ENCODE results near the gene DEGS2. TPM values are rescaled to one million over a fixed set of nuclear protein-coding genes. Genes with fewer than 3 reads are reported as not detected.

DEGS2 gene
- total RNA-seq, 1 experiment from 2014 or later: 5.1 TPM

DNA sequence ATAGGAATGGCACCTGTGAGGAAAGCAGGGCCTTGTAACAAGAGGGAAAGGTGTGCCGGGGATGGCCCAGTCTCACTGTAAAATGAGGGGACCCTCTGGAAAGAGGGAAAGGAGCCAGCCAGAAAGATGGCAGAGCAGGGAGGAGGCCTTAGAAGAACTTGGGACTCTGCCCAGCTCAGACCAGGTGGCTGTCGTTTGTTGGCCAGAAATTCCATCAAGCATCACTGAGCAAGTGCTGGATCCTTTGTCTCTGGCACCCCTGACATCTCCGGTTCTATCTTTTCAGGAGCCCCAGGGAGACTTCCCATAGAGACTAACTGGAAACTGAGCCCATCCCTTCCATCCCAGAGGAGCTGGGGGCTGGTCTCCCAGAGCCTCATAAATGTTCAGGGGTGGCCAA, 43.3 kb downstream of the DEGS2 start:
- intact Hi-C loops (cut with micrococcal nuclease; ENCODE audit: unreplicated experiment): loop anchor here (5.0 kb wide), 1 partner anchor 41 kb away; the partner anchor contains the start of gene DEGS2
- H3K4me1 Mint-ChIP-seq (ENCODE audit: low read depth, unreplicated experiment): peaks cover 16% of the 10 kb centered on the region
- POLR2A ChIA-PET: interaction anchor here (1.0 kb wide), 1 partner anchor 77 kb away, joined by 3 read pairs; no protein-coding TSS in a partner anchor

DNA sequence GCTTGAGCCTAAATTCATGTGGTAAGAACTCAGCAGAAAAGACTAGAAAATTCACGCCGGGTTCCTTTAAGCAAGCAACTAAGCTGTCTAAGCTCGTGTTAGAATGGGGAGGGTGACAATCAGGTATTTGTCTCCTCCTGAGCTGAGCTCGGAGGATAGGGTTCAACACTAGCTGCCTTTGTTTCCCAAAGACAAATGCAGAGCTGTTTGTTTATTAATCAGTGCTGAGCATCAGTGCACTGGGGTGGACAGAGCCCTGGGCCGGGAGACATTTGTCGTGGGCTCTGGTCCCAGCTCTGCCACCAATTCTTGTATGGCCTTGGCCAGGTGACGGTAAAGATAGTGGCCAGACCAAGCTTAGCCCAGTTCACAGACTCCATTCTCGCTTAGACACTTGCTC, 43.7 kb downstream of the DEGS2 start:
- no peaks in the 10 kb centered on the region for H3K9me3 ChIP-seq
- H3K27me3 Mint-ChIP-seq (ENCODE audit: insufficient read depth, unreplicated experiment): no peaks in the 10 kb centered on the region
- no peaks in the 10 kb centered on the region for H3K27me3 ChIP-seq (replicated peaks; ENCODE audit: control insufficient read depth, insufficient read depth, low read length)
- ChIA-PET CTCF (interaction anchor here (0.6 kb wide), 1 partner anchor 83 kb away, joined by 4 read pairs; no protein-coding TSS in a partner anchor), POLR2A (no interaction called here)
- no TSS peak for BruUV-seq (replicated peaks)
- no peaks in the 10 kb centered on the region for H3K36me3 ChIP-seq (ENCODE audit: control insufficient read depth, insufficient read depth, low read length)
- DNase-seq: no peak
- H3K36me3 Mint-ChIP-seq (ENCODE audit: insufficient read depth, unreplicated experiment): no peaks in the 10 kb centered on the region
- H3K27ac Mint-ChIP-seq (ENCODE audit: unreplicated experiment): no peak overlapping the region
- H3K4me3 Mint-ChIP-seq (ENCODE audit: unreplicated experiment): no peak overlapping the region
- H3K4me3 ChIP-seq (ENCODE audit: low read depth, low read length): no peak overlapping the region
- H3K4me1 Mint-ChIP-seq (ENCODE audit: low read depth, unreplicated experiment): peaks cover 16% of the 10 kb centered on the region
- TF ChIP-seq, protein P1, sequence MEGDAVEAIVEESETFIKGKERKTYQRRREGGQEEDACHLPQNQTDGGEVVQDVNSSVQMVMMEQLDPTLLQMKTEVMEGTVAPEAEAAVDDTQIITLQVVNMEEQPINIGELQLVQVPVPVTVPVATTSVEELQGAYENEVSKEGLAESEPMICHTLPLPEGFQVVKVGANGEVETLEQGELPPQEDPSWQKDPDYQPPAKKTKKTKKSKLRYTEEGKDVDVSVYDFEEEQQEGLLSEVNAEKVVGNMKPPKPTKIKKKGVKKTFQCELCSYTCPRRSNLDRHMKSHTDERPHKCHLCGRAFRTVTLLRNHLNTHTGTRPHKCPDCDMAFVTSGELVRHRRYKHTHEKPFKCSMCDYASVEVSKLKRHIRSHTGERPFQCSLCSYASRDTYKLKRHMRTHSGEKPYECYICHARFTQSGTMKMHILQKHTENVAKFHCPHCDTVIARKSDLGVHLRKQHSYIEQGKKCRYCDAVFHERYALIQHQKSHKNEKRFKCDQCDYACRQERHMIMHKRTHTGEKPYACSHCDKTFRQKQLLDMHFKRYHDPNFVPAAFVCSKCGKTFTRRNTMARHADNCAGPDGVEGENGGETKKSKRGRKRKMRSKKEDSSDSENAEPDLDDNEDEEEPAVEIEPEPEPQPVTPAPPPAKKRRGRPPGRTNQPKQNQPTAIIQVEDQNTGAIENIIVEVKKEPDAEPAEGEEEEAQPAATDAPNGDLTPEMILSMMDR (IDR thresholded peaks at IDR 0.05; ENCODE audit: insufficient read depth in 1 of 2, low read depth in 1 of 2, low read length in 1 of 2, severe bottlenecking in 1 of 2, unreplicated experiment in 1 of 2): no peak
- H3K9me3 Mint-ChIP-seq (ENCODE audit: unreplicated experiment): no peaks in the 10 kb centered on the region
- intact Hi-C loops (cut with micrococcal nuclease; ENCODE audit: unreplicated experiment): loop anchor here (5.0 kb wide), 1 partner anchor 42 kb away; the partner anchor contains the start of gene DEGS2
- H3K4me1 ChIP-seq: no peaks in the 10 kb centered on the region

More for the DNA sequence above, 43.3 kb downstream of the DEGS2 start:
- no peaks in the 10 kb centered on the region for H3K36me3 ChIP-seq (ENCODE audit: control insufficient read depth, insufficient read depth, low read length)
- TF ChIP-seq, protein P1 (IDR thresholded peaks at IDR 0.05; ENCODE audit: insufficient read depth in 1 of 2, low read depth in 1 of 2, low read length in 1 of 2, severe bottlenecking in 1 of 2, unreplicated experiment in 1 of 2): no peak
- CTCF ChIA-PET: no interaction called here
- Mint-ChIP-seq H3K9me3 (ENCODE audit: unreplicated experiment) (no peaks in the 10 kb centered on the region), H3K36me3 (ENCODE audit: insufficient read depth, unreplicated experiment) (no peaks in the 10 kb centered on the region), H3K4me3 (ENCODE audit: unreplicated experiment) (no peak overlapping the region), H3K27ac (ENCODE audit: unreplicated experiment) (no peak overlapping the region), H3K27me3 (ENCODE audit: insufficient read depth, unreplicated experiment) (no peaks in the 10 kb centered on the region)
- H3K4me3 ChIP-seq (ENCODE audit: low read depth, low read length): no peak overlapping the region
- no peak for DNase-seq
- H3K27me3 ChIP-seq (replicated peaks; ENCODE audit: control insufficient read depth, insufficient read depth, low read length): no peaks in the 10 kb centered on the region
- no peaks in the 10 kb centered on the region for H3K9me3 ChIP-seq
- H3K4me1 ChIP-seq: no peaks in the 10 kb centered on the region
- BruUV-seq (replicated peaks): no TSS peak

DNA sequence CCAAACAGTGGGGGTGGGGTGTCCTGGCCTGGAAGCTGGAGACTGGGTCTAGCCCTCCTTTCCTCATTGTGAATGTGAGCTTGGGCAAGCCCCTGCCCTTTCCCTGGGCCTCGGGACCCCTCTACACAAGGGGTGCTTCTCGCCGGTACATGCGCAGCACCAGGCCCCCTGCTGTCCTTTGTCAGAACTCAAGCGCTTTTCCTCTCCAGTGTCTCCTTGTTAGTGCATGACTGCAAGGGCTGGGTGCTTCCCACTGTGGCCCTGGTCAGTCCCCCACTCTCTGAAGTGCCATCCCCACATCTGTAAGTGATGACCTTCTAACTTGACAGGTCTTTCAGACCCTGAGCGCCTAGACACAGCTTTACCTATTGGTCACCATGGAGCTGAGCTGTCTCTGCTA, 44.2 kb downstream of the DEGS2 start:
- no TSS peak for BruUV-seq (replicated peaks)
- Histone ChIP-seq H3K4me1 (no peaks in the 10 kb centered on the region), H3K36me3 (ENCODE audit: control insufficient read depth, insufficient read depth, low read length) (no peaks in the 10 kb centered on the region), H3K9me3 (no peaks in the 10 kb centered on the region), H3K4me3 (ENCODE audit: low read depth, low read length) (no peak overlapping the region), H3K27me3 (replicated peaks; ENCODE audit: control insufficient read depth, insufficient read depth, low read length) (no peaks in the 10 kb centered on the region)
- H3K9me3 Mint-ChIP-seq (ENCODE audit: unreplicated experiment): no peaks in the 10 kb centered on the region
- ChIA-PET POLR2A (no interaction called here), CTCF (interaction anchor here (0.6 kb wide), 1 partner anchor 84 kb away, joined by 4 read pairs; no protein-coding TSS in a partner anchor)
- no peak overlapping the region for H3K27ac Mint-ChIP-seq (ENCODE audit: unreplicated experiment)
- no peaks in the 10 kb centered on the region for H3K36me3 Mint-ChIP-seq (ENCODE audit: insufficient read depth, unreplicated experiment)
- TF ChIP-seq, protein P1 (IDR thresholded peaks at IDR 0.05; ENCODE audit: insufficient read depth in 1 of 2, low read depth in 1 of 2, low read length in 1 of 2, severe bottlenecking in 1 of 2, unreplicated experiment in 1 of 2): no peak
- H3K4me1 Mint-ChIP-seq (ENCODE audit: low read depth, unreplicated experiment): peaks cover 16% of the 10 kb centered on the region
- no peak overlapping the region for H3K4me3 Mint-ChIP-seq (ENCODE audit: unreplicated experiment)
- no peaks in the 10 kb centered on the region for H3K27me3 Mint-ChIP-seq (ENCODE audit: insufficient read depth, unreplicated experiment)
- DNase-seq: no peak
- intact Hi-C loops (cut with micrococcal nuclease; ENCODE audit: unreplicated experiment): loop anchor here (5.0 kb wide), 1 partner anchor 42 kb away; the partner anchor contains the start of gene DEGS2
